Brain microvascular endothelial cell (primary cell): Measurements from ENCODE around the gene PLAA.
A peak's percentile ranks its signal among the peaks of the same experiment; 100 is the strongest.

Experiments
- DNase-seq: peaks from one replicate; pipeline ENCODE4 v3.0.0-alpha.2; 2020
- H3K27ac ChIP-seq: fragments of 250-450 bp; sonication (Bioruptor Pico); 2 replicates; pipeline ENCODE4 v1.5.1; 2020; ENCODE audit warnings: mild to moderate bottlenecking, moderate library complexity
- H3K27me3 ChIP-seq: fragments of 250-450 bp; sonication (Bioruptor Pico); replicated peaks from 2 replicates; pipeline ENCODE4 v1.5.1; 2020; ENCODE audit warnings: mild to moderate bottlenecking
- H3K36me3 ChIP-seq: fragments of 250-450 bp; sonication (Bioruptor Pico); replicated peaks from 2 replicates; pipeline ENCODE4 v1.5.1; 2020; ENCODE audit warnings: mild to moderate bottlenecking
- H3K4me3 ChIP-seq: 2 replicates; pipeline ENCODE4 v1.5.1; 2011; ENCODE audit warnings: low read depth, mild to moderate bottlenecking, control low read depth, low read length, moderate library complexity
- CTCF ChIP-seq: IDR thresholded peaks from 2 replicates; pipeline ENCODE4 v1.5.1; 2011; ENCODE audit warnings: low read depth, mild to moderate bottlenecking, moderate library complexity, low read length, control low read depth, inconsistent platforms; ENCODE audit errors: missing control alignments
- in situ Hi-C: cut with HindIII; loops from 2 replicates; pipeline ENCODE4 v1.10.0; 2017; ENCODE audit warnings: low sequenced_read_pairs, low pct_ligation_motif_present

Gene PLAA

GRCh38 chr9:26870292-26870691, 76.8 kb downstream of the PLAA start:
- in situ Hi-C loops = no loop called here
- H3K27ac ChIP-seq = no peak overlapping the region
- DNase-seq = peak; percentile 49

GRCh38 chr9:26863074-26863473, 84.0 kb downstream of the PLAA start:
- Histone ChIP-seq H3K27ac (no peak overlapping the region), H3K27me3 (no peaks in the 10 kb centered on the region), H3K36me3 (no peaks in the 10 kb centered on the region), H3K4me3 (no peak overlapping the region)
- peak; percentile 6 for DNase-seq
- peak; percentile 34 for TF ChIP-seq CTCF
- in situ Hi-C loops = no loop called here

More at GRCh38 chr9:26870292-26870691, 76.8 kb downstream of the PLAA start:
- no peaks in the 10 kb centered on the region for H3K27me3 ChIP-seq
- H3K4me3 ChIP-seq = no peak overlapping the region
- TF ChIP-seq CTCF = no peak
- no peaks in the 10 kb centered on the region for H3K36me3 ChIP-seq

- Histone ChIP-seq H3K36me3 (no peaks in the 10 kb centered on the region), H3K27ac (no peak overlapping the region), H3K27me3 (no peaks in the 10 kb centered on the region), H3K4me3 (no peak overlapping the region)
- TF ChIP-seq CTCF = peak; percentile 72
- in situ Hi-C loops = no loop called here
- DNase-seq = peak; percentile 51
These were observed 90.5 kb downstream of the PLAA start for GRCh38 chr9:26856413-26857032.
